ENCODE results near the gene CCDC146. TPM values are rescaled to one million over a fixed set of nuclear protein-coding genes. Genes with fewer than 3 reads are reported as not detected.
A peak's percentile ranks its signal among the peaks of the same experiment; 100 is the strongest.
"Not testable (repeated sequence)": the region's sequence is repeated elsewhere in the genome, so short reads cannot be mapped to it uniquely, and the experiment has no call there.

Gene CCDC146
- total and polyA plus RNA-seq, 4 donors: 19.6 to 30.5 (median 24.3) TPM

- H3K27me3 ChIP-seq (ENCODE audit: control insufficient read depth, insufficient read depth, low read length); DNase-seq (ENCODE audit: low read depth in 4 of 6, low spot score in 6 of 6): not testable (repeated sequence)
- WGBS (ENCODE audit: insufficient coverage): no CpG with 5 or more reads among the region's 3 CpGs
These were observed 21.9 kb upstream of the CCDC146 start for GRCh38 chr7:77100501-77100900.

GRCh38 chr7:77101187-77101586, 21.2 kb upstream of the CCDC146 start:
- not testable (repeated sequence) for H3K27ac ChIP-seq (ENCODE audit: low read depth, low read length); H3K4me3 ChIP-seq (ENCODE audit: low read depth, low read length); H3K36me3 ChIP-seq (ENCODE audit: control insufficient read depth, insufficient read depth, low read length); H3K4me1 ChIP-seq (ENCODE audit: control insufficient read depth, insufficient read depth, low read length); DNase-seq (ENCODE audit: low read depth in 4 of 6, low spot score in 6 of 6); H3K9me3 ChIP-seq (ENCODE audit: control insufficient read depth, insufficient read depth, low read length); H3K27me3 ChIP-seq (ENCODE audit: control insufficient read depth, insufficient read depth, low read length)
- WGBS (ENCODE audit: insufficient coverage): no CpG with 5 or more reads among the region's 1 CpG

More at GRCh38 chr7:77100501-77100900, 21.9 kb upstream of the CCDC146 start:
- H3K4me3 ChIP-seq (ENCODE audit: low read depth, low read length); H3K36me3 ChIP-seq (ENCODE audit: control insufficient read depth, insufficient read depth, low read length); H3K9me3 ChIP-seq (ENCODE audit: control insufficient read depth, insufficient read depth, low read length); H3K4me1 ChIP-seq (ENCODE audit: control insufficient read depth, insufficient read depth, low read length); H3K27ac ChIP-seq (ENCODE audit: low read depth, low read length): not testable (repeated sequence)

GRCh38 chr7:77102671-77103070, 19.7 kb upstream of the CCDC146 start:
- H3K9me3 ChIP-seq (ENCODE audit: control insufficient read depth, insufficient read depth, low read length); H3K4me1 ChIP-seq (ENCODE audit: control insufficient read depth, insufficient read depth, low read length); H3K4me3 ChIP-seq (ENCODE audit: low read depth, low read length); H3K27ac ChIP-seq (ENCODE audit: low read depth, low read length); H3K27me3 ChIP-seq (ENCODE audit: control insufficient read depth, insufficient read depth, low read length); H3K36me3 ChIP-seq (ENCODE audit: control insufficient read depth, insufficient read depth, low read length); DNase-seq (ENCODE audit: low read depth in 4 of 6, low spot score in 6 of 6): not testable (repeated sequence)

GRCh38 chr7:77105904-77106303, 16.5 kb upstream of the CCDC146 start:
- not testable (repeated sequence) for H3K27ac ChIP-seq (ENCODE audit: low read depth, low read length); H3K9me3 ChIP-seq (ENCODE audit: control insufficient read depth, insufficient read depth, low read length); DNase-seq (ENCODE audit: low read depth in 4 of 6, low spot score in 6 of 6); H3K4me3 ChIP-seq (ENCODE audit: low read depth, low read length); H3K4me1 ChIP-seq (ENCODE audit: control insufficient read depth, insufficient read depth, low read length); H3K36me3 ChIP-seq (ENCODE audit: control insufficient read depth, insufficient read depth, low read length); H3K27me3 ChIP-seq (ENCODE audit: control insufficient read depth, insufficient read depth, low read length)
- 100% methylated on average over 2 of the region's 3 CpGs for WGBS (ENCODE audit: insufficient coverage)

- not testable (repeated sequence) for H3K27ac ChIP-seq (ENCODE audit: low read depth, low read length); DNase-seq (ENCODE audit: low read depth in 4 of 6, low spot score in 6 of 6); H3K4me1 ChIP-seq (ENCODE audit: control insufficient read depth, insufficient read depth, low read length); H3K4me3 ChIP-seq (ENCODE audit: low read depth, low read length); H3K9me3 ChIP-seq (ENCODE audit: control insufficient read depth, insufficient read depth, low read length); H3K27me3 ChIP-seq (ENCODE audit: control insufficient read depth, insufficient read depth, low read length); H3K36me3 ChIP-seq (ENCODE audit: control insufficient read depth, insufficient read depth, low read length)
- no CpG with 5 or more reads among the region's 3 CpGs for WGBS (ENCODE audit: insufficient coverage)
These were observed 14.8 kb upstream of the CCDC146 start for GRCh38 chr7:77107659-77108058.

- H3K4me1 ChIP-seq (ENCODE audit: control insufficient read depth, insufficient read depth, low read length); H3K27me3 ChIP-seq (ENCODE audit: control insufficient read depth, insufficient read depth, low read length); DNase-seq (ENCODE audit: low read depth in 4 of 6, low spot score in 6 of 6); H3K4me3 ChIP-seq (ENCODE audit: low read depth, low read length); H3K27ac ChIP-seq (ENCODE audit: low read depth, low read length); H3K36me3 ChIP-seq (ENCODE audit: control insufficient read depth, insufficient read depth, low read length); H3K9me3 ChIP-seq (ENCODE audit: control insufficient read depth, insufficient read depth, low read length): not testable (repeated sequence)
- no CpG with 5 or more reads among the region's 1 CpG for WGBS (ENCODE audit: insufficient coverage)
These were observed 14.1 kb upstream of the CCDC146 start for GRCh38 chr7:77108362-77108761.

GRCh38 chr7:77112719-77113306, 9.6 kb upstream of the CCDC146 start:
- no CpG with 5 or more reads among the region's 2 CpGs for WGBS (ENCODE audit: insufficient coverage)
- H3K4me3 ChIP-seq (ENCODE audit: low read depth, low read length); H3K36me3 ChIP-seq (ENCODE audit: control insufficient read depth, insufficient read depth, low read length); H3K27me3 ChIP-seq (ENCODE audit: control insufficient read depth, insufficient read depth, low read length); H3K4me1 ChIP-seq (ENCODE audit: control insufficient read depth, insufficient read depth, low read length); H3K27ac ChIP-seq (ENCODE audit: low read depth, low read length); H3K9me3 ChIP-seq (ENCODE audit: control insufficient read depth, insufficient read depth, low read length): not testable (repeated sequence)
- peak in 3 of 6 donors; percentile 2 to 59 (median 32) for DNase-seq (ENCODE audit: low read depth in 4 of 6, low spot score in 6 of 6)

- WGBS (ENCODE audit: insufficient coverage): no CpG with 5 or more reads among the region's 1 CpG
- not testable (repeated sequence) for H3K27ac ChIP-seq (ENCODE audit: low read depth, low read length); H3K36me3 ChIP-seq (ENCODE audit: control insufficient read depth, insufficient read depth, low read length); H3K27me3 ChIP-seq (ENCODE audit: control insufficient read depth, insufficient read depth, low read length); H3K9me3 ChIP-seq (ENCODE audit: control insufficient read depth, insufficient read depth, low read length); H3K4me1 ChIP-seq (ENCODE audit: control insufficient read depth, insufficient read depth, low read length); H3K4me3 ChIP-seq (ENCODE audit: low read depth, low read length)
- DNase-seq (ENCODE audit: low read depth in 4 of 6, low spot score in 6 of 6): peak in 1 of 6 donors; percentile 5
These were observed 3.1 kb downstream of the CCDC146 start for GRCh38 chr7:77125486-77125885.

- not testable (repeated sequence) for DNase-seq (ENCODE audit: low read depth in 4 of 6, low spot score in 6 of 6); H3K27ac ChIP-seq (ENCODE audit: low read depth, low read length); H3K4me3 ChIP-seq (ENCODE audit: low read depth, low read length); H3K36me3 ChIP-seq (ENCODE audit: control insufficient read depth, insufficient read depth, low read length); H3K9me3 ChIP-seq (ENCODE audit: control insufficient read depth, insufficient read depth, low read length); H3K4me1 ChIP-seq (ENCODE audit: control insufficient read depth, insufficient read depth, low read length); H3K27me3 ChIP-seq (ENCODE audit: control insufficient read depth, insufficient read depth, low read length)
- 91% methylated on average over 5 of the region's 9 CpGs for WGBS (ENCODE audit: insufficient coverage)
These were observed 4.6 kb downstream of the CCDC146 start for GRCh38 chr7:77127009-77127408.

GRCh38 chr7:77128582-77129410, 6.4 kb downstream of the CCDC146 start:
- not testable (repeated sequence) for H3K9me3 ChIP-seq (ENCODE audit: control insufficient read depth, insufficient read depth, low read length); H3K36me3 ChIP-seq (ENCODE audit: control insufficient read depth, insufficient read depth, low read length); H3K4me1 ChIP-seq (ENCODE audit: control insufficient read depth, insufficient read depth, low read length); H3K4me3 ChIP-seq (ENCODE audit: low read depth, low read length); H3K27me3 ChIP-seq (ENCODE audit: control insufficient read depth, insufficient read depth, low read length)
- no CpG with 5 or more reads among the region's 7 CpGs for WGBS (ENCODE audit: insufficient coverage)
- DNase-seq (ENCODE audit: low read depth in 4 of 6, low spot score in 6 of 6): peak in 4 of 6 donors; percentile 9 to 35 (median 12)
- H3K27ac ChIP-seq (ENCODE audit: low read depth, low read length): peak overlapping the region; percentile 80
